Naive thymus-derived CD8-positive, alpha-beta T cell (primary cell): ENCODE measurements around the gene EIF4A2. TPM values are rescaled to one million over a fixed set of nuclear protein-coding genes. Genes with fewer than 3 reads are reported as not detected.
"Not testable (repeated sequence)": the region's sequence is repeated elsewhere in the genome, so short reads cannot be mapped to it uniquely, and the experiment has no call there.

Source experiments
- ATAC-seq, 2 donors: fragments of 150-1000 bp; cut with Tn5 transposase in 1 of 2; sonication (Bioruptor Pico), chemical (Tn5 transposase) in 1 of 2; 1 replicate in 1 of 2; 2 replicates in 1 of 2; pipeline ENCODE4 v1.10.0; 2021; ENCODE audit warnings: mild to moderate bottlenecking in 2 of 2, moderate library complexity in 2 of 2
- POLR2A ChIA-PET: fragments of 350-600 bp; sonication (Branson Sonifier 250); formaldehyde crosslinking; loops from one replicate; lab custom pipeline; 2021; ENCODE audit warnings: antibody characterized with exemption; lab: Charles Lee
- DNase-seq, 10 donors: peaks; one replicate each; pipeline versions ENCODE4 v3.0.0 to v3.0.0-alpha.2; 2020 to 2022
- H3K27ac Mint-ChIP-seq, 10 donors: one replicate each; pipeline ENCODE4 v1.8.0; 2020 to 2022; ENCODE audit warnings: mild to moderate bottlenecking in 10 of 10, mixed read lengths in 10 of 10, moderate library complexity in 4 of 10, inconsistent platforms in 1 of 10
- H3K27me3 Mint-ChIP-seq, 5 donors: one replicate each; pipeline ENCODE4 v1.8.0; 2021 to 2022; ENCODE audit warnings: mixed read lengths in 5 of 5
- H3K36me3 Mint-ChIP-seq, 3 donors: one replicate each; pipeline ENCODE4 v1.8.0; 2020 to 2022; ENCODE audit warnings: mixed read lengths in 3 of 3, mild to moderate bottlenecking in 2 of 3, inconsistent platforms in 1 of 3
- H3K4me1 Mint-ChIP-seq, 4 donors: one replicate each; pipeline ENCODE4 v1.8.0; 2021 to 2022; ENCODE audit warnings: mixed read lengths in 4 of 4
- H3K4me3 Mint-ChIP-seq, 10 donors: one replicate each; pipeline ENCODE4 v1.8.0; 2020 to 2022; ENCODE audit warnings: mild to moderate bottlenecking in 10 of 10, mixed read lengths in 10 of 10, moderate library complexity in 6 of 10, inconsistent platforms in 1 of 10
- H3K9me3 Mint-ChIP-seq, 9 donors: one replicate each; pipeline ENCODE4 v1.8.0; 2020 to 2022; ENCODE audit warnings: mixed read lengths in 9 of 9, mild to moderate bottlenecking in 3 of 9, inconsistent platforms in 1 of 9, moderate library complexity in 1 of 9
- polyA plus RNA-seq, 3 donors: library from polyadenylated mRNA; unstranded; fragments of 300-500 nt; fragmentation: Illumina TruSeq; gene quantifications; one replicate each; pipeline ENCODE4 v1.2.3, GENCODE V29; 2021
- total RNA-seq, 8 experiments: library from RNA in 2 of 8; stranded (reverse) in 2 of 8; gene quantifications; one replicate each; pipeline ENCODE4 v1.2.3 and lab custom pipeline; 2021 to 2026

EIF4A2 gene
- total and polyA plus RNA-seq, 5 experiments from 2014 or later: 221 to 687 (median 293) TPM

- Mint-ChIP-seq H3K4me3 (peak overlapping the region; percentile 52 to 100 (median 98)), H3K27me3 (no peaks in the 10 kb centered on the region), H3K27ac (peak overlapping the region; percentile 21 to 100 (median 71)), H3K36me3 (peaks cover 43 to 82% (median 53%) of the 10 kb centered on the region in 3 donors), H3K4me1 (peaks cover 35 to 75% (median 65%) of the 10 kb centered on the region in 4 donors), H3K9me3 (peaks cover 0 to 4% (median 0%) of the 10 kb centered on the region in 9 donors)
- POLR2A ChIA-PET: no interaction called here
- DNase-seq (no peak), ATAC-seq (no peak)
Observed at GRCh38 chr3:186786922-186787321, 3.5 kb downstream of the EIF4A2 start.

DNA sequence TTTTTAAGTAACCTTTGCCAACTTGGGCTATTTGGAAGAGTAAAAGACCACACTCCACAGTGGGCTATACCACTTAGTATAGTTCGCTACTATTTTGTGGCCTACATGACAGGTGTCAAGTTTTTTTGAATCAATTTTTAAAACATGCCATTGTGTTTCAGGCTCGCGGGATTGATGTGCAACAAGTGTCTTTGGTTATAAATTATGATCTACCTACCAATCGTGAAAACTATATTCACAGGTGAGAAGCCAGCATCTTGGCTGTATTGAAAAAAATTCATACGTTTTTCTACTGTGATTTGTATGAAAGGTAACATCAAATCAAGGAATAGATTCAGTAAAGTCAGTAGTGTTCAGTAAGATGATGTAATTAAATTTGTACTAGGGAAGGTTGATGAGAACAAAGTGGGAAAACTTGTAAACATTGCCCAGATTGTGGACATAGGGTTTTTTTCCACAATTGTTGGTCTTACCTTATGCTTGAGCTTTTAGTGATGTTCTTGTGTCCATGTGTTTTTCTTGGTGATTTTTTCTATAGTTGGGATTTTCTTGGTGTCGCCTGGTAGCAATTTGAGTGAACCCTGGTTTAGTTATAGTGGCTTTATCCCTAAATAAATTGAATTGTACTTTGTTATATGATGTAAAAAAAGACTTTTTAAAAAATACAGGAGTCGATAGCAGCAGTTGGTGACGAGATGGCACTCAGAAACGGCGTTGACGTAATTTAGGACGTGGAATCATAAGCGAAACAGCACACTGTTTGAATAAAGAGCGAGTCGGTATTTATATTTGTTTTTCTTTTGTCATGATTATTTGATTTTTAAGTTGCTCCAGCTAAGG is 4.5 kb downstream of the EIF4A2 start:
- peak overlapping the region in 9 of 10 donors; percentile 37 to 100 (median 67) for H3K27ac Mint-ChIP-seq
- peaks cover 0 to 4% (median 0%) of the 10 kb centered on the region in 9 donors for H3K9me3 Mint-ChIP-seq
- POLR2A ChIA-PET: interaction anchor here (1.0 to 1.5 kb wide), 3 partner anchors 9 to 15 kb away, joined by 3 to 6 read pairs (median 3); no protein-coding TSS in a partner anchor
- H3K4me3 Mint-ChIP-seq: peak overlapping the region; percentile 31 to 100 (median 70)
- peaks cover 31 to 69% (median 59%) of the 10 kb centered on the region in 4 donors for H3K4me1 Mint-ChIP-seq
- H3K36me3 Mint-ChIP-seq: peaks cover 43 to 90% (median 53%) of the 10 kb centered on the region in 3 donors
- DNase-seq (no peak), ATAC-seq (no peak)
- H3K27me3 Mint-ChIP-seq: no peaks in the 10 kb centered on the region

DNA sequence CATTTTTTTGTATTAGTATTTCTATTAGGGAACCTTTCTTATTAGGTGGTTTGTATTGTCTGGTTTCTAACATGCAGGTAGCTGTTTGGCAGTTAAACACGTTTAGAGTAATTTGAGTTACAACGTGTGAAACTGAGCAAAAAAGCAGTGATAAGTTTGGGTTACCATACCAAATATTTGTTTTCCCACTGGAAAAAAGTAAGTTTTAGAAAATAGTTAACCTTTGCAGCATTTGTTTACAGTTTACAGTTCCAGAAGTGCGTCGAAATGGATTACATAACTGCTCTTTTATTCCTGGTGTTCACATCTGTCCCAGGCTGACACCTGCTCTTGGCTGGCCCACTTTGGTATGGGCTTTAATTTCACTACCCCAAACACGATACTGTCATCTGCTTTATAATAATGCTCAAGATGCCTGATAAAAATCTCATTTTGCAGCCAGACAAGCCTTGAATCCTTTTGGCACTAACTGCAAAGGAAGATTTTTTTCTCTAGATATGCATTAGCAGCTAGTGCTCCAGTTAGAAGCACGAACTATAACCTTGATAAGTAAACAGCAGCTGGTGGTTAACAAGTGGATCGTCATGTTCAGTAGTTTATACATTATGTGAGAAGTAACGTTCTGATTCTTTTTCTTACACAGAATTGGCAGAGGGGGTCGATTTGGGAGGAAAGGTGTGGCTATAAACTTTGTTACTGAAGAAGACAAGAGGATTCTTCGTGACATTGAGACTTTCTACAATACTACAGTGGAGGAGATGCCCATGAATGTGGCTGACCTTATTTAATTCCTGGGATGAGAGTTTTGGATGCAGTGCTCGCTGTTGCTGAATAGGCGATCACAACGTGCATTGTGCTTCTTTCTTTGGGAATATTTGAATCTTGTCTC is 5.3 kb downstream of the EIF4A2 start:
- H3K4me3 Mint-ChIP-seq: peak overlapping the region in 8 of 10 donors; percentile 1 to 100 (median 84)
- peak overlapping the region in 9 of 10 donors; percentile 42 to 100 (median 76) for H3K27ac Mint-ChIP-seq
- H3K27me3 Mint-ChIP-seq: no peaks in the 10 kb centered on the region
- ATAC-seq (no peak), DNase-seq (no peak)
- POLR2A ChIA-PET: interaction anchor here (1.0 to 1.5 kb wide), 3 partner anchors 8 to 16 kb away, joined by 3 to 6 read pairs (median 3); no protein-coding TSS in a partner anchor
- peaks cover 31 to 62% (median 56%) of the 10 kb centered on the region in 4 donors for H3K4me1 Mint-ChIP-seq
- H3K9me3 Mint-ChIP-seq: no peaks in the 10 kb centered on the region
- H3K36me3 Mint-ChIP-seq: peaks cover 38 to 94% (median 50%) of the 10 kb centered on the region in 3 donors

DNA sequence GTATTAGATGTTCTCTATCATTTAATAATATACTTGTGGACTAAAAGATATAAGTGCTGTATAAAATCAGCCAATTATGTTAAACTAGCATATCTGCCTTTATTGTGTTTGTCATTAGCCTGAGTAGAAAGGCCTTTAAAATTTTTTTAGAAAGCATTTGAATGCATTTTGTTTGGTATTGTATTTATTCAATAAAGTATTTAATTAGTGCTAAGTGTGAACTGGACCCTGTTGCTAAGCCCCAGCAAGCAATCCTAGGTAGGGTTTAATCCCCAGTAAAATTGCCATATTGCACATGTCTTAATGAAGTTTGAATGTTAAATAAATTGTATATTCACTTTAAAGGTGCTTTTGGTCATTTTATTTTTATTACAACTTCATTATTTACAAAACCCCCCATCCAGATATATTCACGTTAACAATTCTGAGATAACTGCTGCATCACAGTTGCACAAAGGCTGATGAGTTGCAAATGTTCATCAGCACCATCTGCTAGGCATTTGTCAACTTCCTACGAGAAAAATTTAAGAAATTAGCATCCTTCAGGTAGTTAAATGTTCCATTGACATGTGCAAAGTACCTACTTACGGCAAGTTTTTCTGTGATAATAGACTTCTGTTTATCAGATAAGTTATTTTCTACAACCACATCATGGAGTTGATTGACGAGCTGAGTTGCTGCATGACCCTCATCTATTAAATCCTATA is 6.3 kb downstream of the EIF4A2 start:
- peak overlapping the region in 3 of 10 donors; percentile 29 to 76 (median 73) for H3K27ac Mint-ChIP-seq
- H3K4me1 Mint-ChIP-seq: peaks cover 26 to 53% (median 48%) of the 10 kb centered on the region in 4 donors

GRCh38 chr3:186790261-186790981 is 7.0 kb downstream of the EIF4A2 start:
- Mint-ChIP-seq H3K4me1 (peaks cover 23 to 46% (median 41%) of the 10 kb centered on the region in 4 donors), H3K4me3 (no peak overlapping the region), H3K27ac (peak overlapping the region in 9 of 10 donors; percentile 2 to 73 (median 29)), H3K9me3 (no peaks in the 10 kb centered on the region), H3K36me3 (peaks cover 22 to 92% (median 41%) of the 10 kb centered on the region in 3 donors), H3K27me3 (no peaks in the 10 kb centered on the region)
- DNase-seq (no peak), ATAC-seq (peak; percentile 9 to 16)
- POLR2A ChIA-PET: interaction anchor here (1.3 kb wide), 1 partner anchor 18 kb away, joined by 3 read pairs; no protein-coding TSS in a partner anchor

More for the DNA sequence above, 6.3 kb downstream of the EIF4A2 start:
- peak overlapping the region in 1 of 10 donors; percentile 98 for H3K4me3 Mint-ChIP-seq
- DNase-seq: no peak
- H3K36me3 Mint-ChIP-seq: peaks cover 29 to 95% (median 48%) of the 10 kb centered on the region in 3 donors
- peak in 1 of 2 donors; percentile 6 for ATAC-seq
- no peaks in the 10 kb centered on the region for H3K9me3 Mint-ChIP-seq
- POLR2A ChIA-PET: interaction anchor here (1.3 kb wide), 1 partner anchor 18 kb away, joined by 3 read pairs; no protein-coding TSS in a partner anchor
- H3K27me3 Mint-ChIP-seq: no peaks in the 10 kb centered on the region

- POLR2A ChIA-PET: interaction anchor here (1.0 to 2.9 kb wide), 4 partner anchors 8 to 14 kb away, joined by 3 to 22 read pairs (median 5); partner anchors contain the start of genes EIF4A2 and RFC4
- Mint-ChIP-seq H3K9me3 (no peaks in the 10 kb centered on the region), H3K4me1 (peaks cover 0 to 15% (median 11%) of the 10 kb centered on the region in 4 donors), H3K4me3 (no peak overlapping the region), H3K27ac (peak overlapping the region in 2 of 10 donors; percentile 27 to 50), H3K27me3 (no peaks in the 10 kb centered on the region), H3K36me3 (peaks cover 0 to 76% (median 11%) of the 10 kb centered on the region in 3 donors)
- DNase-seq (no peak), ATAC-seq (no peak)
Observed at GRCh38 chr3:186798239-186798874, 15.0 kb downstream of the EIF4A2 start.

DNA sequence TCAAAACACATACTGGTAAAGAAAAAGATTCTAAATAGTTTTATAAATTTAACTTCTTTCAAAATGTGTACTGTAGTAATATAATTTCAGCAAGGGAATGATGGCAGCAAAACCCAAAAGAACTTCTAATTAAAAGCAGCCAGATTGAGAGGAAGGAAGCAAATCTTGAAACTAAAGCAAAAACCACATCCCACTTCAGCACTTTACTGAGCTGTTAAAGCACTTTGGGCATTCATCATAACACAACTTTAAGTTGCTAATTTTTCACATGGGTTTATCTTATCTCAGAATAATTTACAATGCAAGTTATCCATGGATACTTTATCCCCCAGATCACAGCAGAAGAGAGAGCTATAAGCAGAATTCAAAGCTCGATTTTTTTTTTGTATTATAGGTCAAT is 16.9 kb downstream of the EIF4A2 start:
- peak overlapping the region in 1 of 10 donors; percentile 22 for H3K4me3 Mint-ChIP-seq
- H3K36me3 Mint-ChIP-seq: peaks cover 0 to 64% (median 5%) of the 10 kb centered on the region in 3 donors
- H3K9me3 Mint-ChIP-seq: no peaks in the 10 kb centered on the region
- H3K27me3 Mint-ChIP-seq: no peaks in the 10 kb centered on the region
- DNase-seq: no peak
- ATAC-seq: no peak
- POLR2A ChIA-PET: interaction anchor here (1.6 kb wide), 1 partner anchor 17 kb away, joined by 10 read pairs; the partner anchor contains the start of gene EIF4A2
- H3K4me1 Mint-ChIP-seq: peaks cover 0 to 25% (median 16%) of the 10 kb centered on the region in 4 donors
- peak overlapping the region in 3 of 10 donors; percentile 10 to 77 (median 40) for H3K27ac Mint-ChIP-seq

- POLR2A ChIA-PET: interaction anchor here (8.2 kb wide), 1 partner anchor 19 kb away, joined by 97 read pairs; the partner anchor contains the start of gene EIF4A2
- Mint-ChIP-seq H3K4me1 (peaks cover 4 to 46% (median 30%) of the 10 kb centered on the region in 4 donors), H3K9me3 (no peaks in the 10 kb centered on the region), H3K4me3 (no peak overlapping the region), H3K36me3 (peaks cover 0 to 46% (median 0%) of the 10 kb centered on the region in 3 donors), H3K27ac (peak overlapping the region in 1 of 10 donors; percentile 53), H3K27me3 (no peaks in the 10 kb centered on the region)
- DNase-seq: no peak
- ATAC-seq: no peak
Observed at GRCh38 chr3:186802701-186803100, 19.3 kb downstream of the EIF4A2 start.

DNA sequence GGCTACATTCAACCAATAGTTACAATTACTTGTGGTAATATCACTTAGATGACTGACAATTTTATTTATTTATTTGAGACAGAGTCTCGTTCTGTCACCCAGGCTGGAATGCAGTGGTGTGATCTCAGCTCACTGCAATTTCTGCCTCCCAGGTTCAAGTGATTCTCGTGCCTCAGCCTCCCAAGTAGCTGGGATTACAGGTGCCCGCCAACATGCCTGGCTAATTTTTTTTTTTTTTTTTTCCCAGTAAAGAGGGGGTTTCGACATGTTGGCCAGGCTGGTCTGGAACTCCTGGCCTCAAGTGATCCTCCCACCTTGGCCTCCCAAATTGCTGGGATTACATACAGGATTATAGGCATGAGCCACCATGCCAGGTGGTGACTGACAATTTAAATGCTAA is 20.1 kb downstream of the EIF4A2 start:
- ATAC-seq, H3K27ac Mint-ChIP-seq, DNase-seq, H3K4me3 Mint-ChIP-seq, H3K27me3 Mint-ChIP-seq, H3K9me3 Mint-ChIP-seq: not testable (repeated sequence)
- Mint-ChIP-seq H3K36me3 (peaks cover 0 to 41% (median 0%) of the 10 kb centered on the region in 3 donors), H3K4me1 (peaks cover 4 to 44% (median 30%) of the 10 kb centered on the region in 4 donors)
- POLR2A ChIA-PET: interaction anchor here (8.2 kb wide), 1 partner anchor 20 kb away, joined by 97 read pairs; the partner anchor contains the start of gene EIF4A2
